ENCODE data around the gene NAP1L1. TPM values are rescaled to one million over a fixed set of nuclear protein-coding genes. Genes with fewer than 3 reads are reported as not detected.

Gene NAP1L1
- total RNA-seq, 1 experiment from 2014 or later, result 493 TPM

- TF ChIP-seq CTCF (IDR thresholded peaks at IDR 0.05; ENCODE audit: unreplicated experiment), result no peak
- H3K4me3 Mint-ChIP-seq (ENCODE audit: unreplicated experiment), result no peak overlapping the region
- H3K9me3 Mint-ChIP-seq (ENCODE audit: unreplicated experiment), result peaks cover 20% of the 10 kb centered on the region
- CTCF ChIA-PET, result interaction anchor here (0.7 kb wide), 2 partner anchors 264 to 1645 kb away, joined by 3 to 4 read pairs; no protein-coding TSS in a partner anchor
- no peak overlapping the region for H3K27ac Mint-ChIP-seq (ENCODE audit: low read depth, unreplicated experiment)
- intact Hi-C loops (cut with micrococcal nuclease), result no loop called here
- POLR2A ChIA-PET, result interaction anchor here (0.8 to 1.5 kb wide), 2 partner anchors 9 to 18 kb away, joined by 4 to 6 read pairs; no protein-coding TSS in a partner anchor
- BruUV-seq (replicated peaks), result no TSS peak
- no peak for DNase-seq (ENCODE audit: unreplicated experiment)
- H3K4me1 Mint-ChIP-seq (ENCODE audit: insufficient read depth, unreplicated experiment), result peaks cover 28% of the 10 kb centered on the region
- no peaks in the 10 kb centered on the region for H3K27me3 Mint-ChIP-seq (ENCODE audit: insufficient read depth, unreplicated experiment)
- H3K36me3 Mint-ChIP-seq (ENCODE audit: insufficient read depth, unreplicated experiment), result peaks cover 86% of the 10 kb centered on the region
Measured at GRCh38 chr12:76064904-76065303, 19.6 kb downstream of the NAP1L1 start.

DNA sequence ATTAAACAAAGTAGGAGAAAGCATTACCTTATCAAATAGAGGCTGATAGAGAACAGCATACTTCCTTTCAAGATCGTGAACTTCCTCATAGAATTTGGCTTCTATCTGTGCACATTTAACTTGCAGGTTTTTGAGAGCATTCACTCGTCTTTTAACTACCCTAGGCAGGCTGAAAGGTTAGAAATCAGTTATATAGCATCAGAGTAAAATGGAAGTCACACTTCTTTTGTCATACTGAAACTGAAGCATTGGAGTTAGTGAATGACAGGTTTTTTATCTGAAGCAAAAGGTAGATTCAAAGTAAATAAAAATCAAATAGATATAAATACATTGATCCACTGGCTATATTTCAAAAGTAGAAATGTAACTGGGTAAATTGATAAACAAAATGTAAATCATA, 24.4 kb downstream of the NAP1L1 start:
- H3K4me1 Mint-ChIP-seq (ENCODE audit: insufficient read depth, unreplicated experiment), result peaks cover 5% of the 10 kb centered on the region
- no peak overlapping the region for H3K27ac Mint-ChIP-seq (ENCODE audit: low read depth, unreplicated experiment)
- no peaks in the 10 kb centered on the region for H3K27me3 Mint-ChIP-seq (ENCODE audit: insufficient read depth, unreplicated experiment)
- CTCF ChIA-PET, result interaction anchor here (0.6 kb wide), 1 partner anchor 45 kb away, joined by 4 read pairs; no protein-coding TSS in a partner anchor
- TF ChIP-seq CTCF (IDR thresholded peaks at IDR 0.05; ENCODE audit: unreplicated experiment), result no peak
- intact Hi-C loops (cut with micrococcal nuclease), result no loop called here
- POLR2A ChIA-PET, result interaction anchor here (1.3 to 1.6 kb wide), 2 partner anchors 12 to 28 kb away, joined by 3 to 4 read pairs; no protein-coding TSS in a partner anchor
- no peak overlapping the region for H3K4me3 Mint-ChIP-seq (ENCODE audit: unreplicated experiment)
- BruUV-seq (replicated peaks), result no TSS peak
- H3K9me3 Mint-ChIP-seq (ENCODE audit: unreplicated experiment), result peaks cover 12% of the 10 kb centered on the region
- no peak for DNase-seq (ENCODE audit: unreplicated experiment)
- peaks cover 90% of the 10 kb centered on the region for H3K36me3 Mint-ChIP-seq (ENCODE audit: insufficient read depth, unreplicated experiment)

DNA sequence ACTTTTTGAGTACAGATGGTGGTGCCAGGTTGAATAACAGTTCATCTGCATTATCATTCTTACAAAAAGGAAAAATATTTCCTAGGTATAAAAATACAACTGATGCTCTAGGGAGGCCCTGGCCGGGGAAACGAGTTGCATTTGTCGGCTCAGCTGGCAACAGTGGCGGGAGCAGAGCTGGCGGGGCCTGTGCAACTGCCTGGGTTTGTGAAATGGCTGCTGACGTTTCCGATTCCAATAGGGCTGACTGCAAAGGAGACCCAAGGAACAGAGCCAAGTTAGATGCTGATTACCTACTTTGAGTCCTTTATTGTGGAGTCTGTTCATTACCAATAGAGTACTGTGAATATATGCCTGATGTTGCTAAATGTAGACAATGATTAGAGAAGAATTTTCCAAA, 27.2 kb downstream of the NAP1L1 start:
- POLR2A ChIA-PET, result interaction anchor here (1.2 kb wide), 1 partner anchor 16 kb away, joined by 3 read pairs; no protein-coding TSS in a partner anchor
- Mint-ChIP-seq H3K4me1 (ENCODE audit: insufficient read depth, unreplicated experiment) (peaks cover 2% of the 10 kb centered on the region), H3K4me3 (ENCODE audit: unreplicated experiment) (no peak overlapping the region), H3K9me3 (ENCODE audit: unreplicated experiment) (no peaks in the 10 kb centered on the region), H3K27me3 (ENCODE audit: insufficient read depth, unreplicated experiment) (no peaks in the 10 kb centered on the region), H3K27ac (ENCODE audit: low read depth, unreplicated experiment) (no peak overlapping the region), H3K36me3 (ENCODE audit: insufficient read depth, unreplicated experiment) (peaks cover 89% of the 10 kb centered on the region)
- CTCF ChIA-PET, result no interaction called here
- no TSS peak for BruUV-seq (replicated peaks)
- intact Hi-C loops (cut with micrococcal nuclease), result loop anchor here (5.0 kb wide), 1 partner anchor 290 kb away; the partner anchor contains the start of gene BBS10
- no peak for TF ChIP-seq CTCF (IDR thresholded peaks at IDR 0.05; ENCODE audit: unreplicated experiment)
- DNase-seq (ENCODE audit: unreplicated experiment), result no peak

GRCh38 chr12:76055393-76055792, 29.1 kb downstream of the NAP1L1 start:
- no peak for DNase-seq (ENCODE audit: unreplicated experiment)
- Mint-ChIP-seq H3K36me3 (ENCODE audit: insufficient read depth, unreplicated experiment) (peaks cover 92% of the 10 kb centered on the region), H3K27ac (ENCODE audit: low read depth, unreplicated experiment) (no peak overlapping the region), H3K4me3 (ENCODE audit: unreplicated experiment) (no peak overlapping the region), H3K27me3 (ENCODE audit: insufficient read depth, unreplicated experiment) (no peaks in the 10 kb centered on the region), H3K9me3 (ENCODE audit: unreplicated experiment) (no peaks in the 10 kb centered on the region), H3K4me1 (ENCODE audit: insufficient read depth, unreplicated experiment) (no peaks in the 10 kb centered on the region)
- ChIA-PET CTCF (interaction anchor here (0.6 to 0.7 kb wide), 3 partner anchors 9 to 19 kb away, joined by 3 to 4 read pairs (median 3); no protein-coding TSS in a partner anchor), POLR2A (interaction anchor here (0.6 to 2.0 kb wide), 4 partner anchors 11 to 544 kb away, joined by 3 to 6 read pairs (median 4); no protein-coding TSS in a partner anchor)
- TF ChIP-seq CTCF (IDR thresholded peaks at IDR 0.05; ENCODE audit: unreplicated experiment), result no peak
- no TSS peak for BruUV-seq (replicated peaks)
- intact Hi-C loops (cut with micrococcal nuclease), result loop anchor here (5.0 kb wide), 1 partner anchor 292 kb away; the partner anchor contains the start of gene BBS10

Data from MCF 10A (cell line).